Choroid plexus epithelial cell (primary cell): ENCODE measurements around the gene INPP5F.

Source experiments
- DNase-seq: peaks from one replicate; pipeline ENCODE4 v3.0.0-alpha.2; 2010; ENCODE audit warnings: low read depth
- H3K4me3 ChIP-seq: 2 replicates; pipeline ENCODE4 v1.5.1; 2011; ENCODE audit warnings: low read depth, mild to moderate bottlenecking, control low read depth, low read length, moderate library complexity
- TF ChIP-seq, protein P1 (sequence below): conservative IDR thresholded peaks from 2 replicates; pipeline ENCODE4 v1.5.1; 2011; ENCODE audit warnings: low read depth, mild to moderate bottlenecking, control low read depth, inconsistent platforms, low read length, moderate library complexity

The INPP5F gene

DNA sequence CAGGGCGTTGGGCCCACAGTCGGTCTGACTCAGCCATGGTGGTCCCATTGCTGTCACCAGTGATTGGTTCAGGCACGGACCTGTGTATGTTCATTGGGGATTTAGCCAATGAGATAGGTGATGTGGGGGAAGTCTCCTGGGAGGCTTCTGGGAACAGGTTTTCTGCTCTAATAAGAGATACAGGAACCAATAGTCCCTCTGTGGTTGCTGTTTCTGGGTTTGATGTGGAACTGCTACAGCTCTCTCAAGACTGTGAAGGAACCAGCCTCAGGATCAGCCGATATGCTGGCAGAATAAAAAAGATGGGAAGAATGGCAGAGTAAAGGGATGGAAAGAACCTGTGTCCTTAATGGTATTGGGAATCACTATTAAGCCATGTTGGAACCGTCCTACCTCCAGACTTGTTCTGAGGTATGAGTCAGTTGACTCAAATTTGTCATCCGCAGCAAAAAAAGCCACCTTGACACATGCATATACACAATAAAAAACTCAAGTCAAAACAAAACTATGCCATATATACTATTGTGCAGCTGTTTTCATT is 76.2 kb downstream of the INPP5F start:
- DNase-seq = no peak
- TF ChIP-seq, protein P1, sequence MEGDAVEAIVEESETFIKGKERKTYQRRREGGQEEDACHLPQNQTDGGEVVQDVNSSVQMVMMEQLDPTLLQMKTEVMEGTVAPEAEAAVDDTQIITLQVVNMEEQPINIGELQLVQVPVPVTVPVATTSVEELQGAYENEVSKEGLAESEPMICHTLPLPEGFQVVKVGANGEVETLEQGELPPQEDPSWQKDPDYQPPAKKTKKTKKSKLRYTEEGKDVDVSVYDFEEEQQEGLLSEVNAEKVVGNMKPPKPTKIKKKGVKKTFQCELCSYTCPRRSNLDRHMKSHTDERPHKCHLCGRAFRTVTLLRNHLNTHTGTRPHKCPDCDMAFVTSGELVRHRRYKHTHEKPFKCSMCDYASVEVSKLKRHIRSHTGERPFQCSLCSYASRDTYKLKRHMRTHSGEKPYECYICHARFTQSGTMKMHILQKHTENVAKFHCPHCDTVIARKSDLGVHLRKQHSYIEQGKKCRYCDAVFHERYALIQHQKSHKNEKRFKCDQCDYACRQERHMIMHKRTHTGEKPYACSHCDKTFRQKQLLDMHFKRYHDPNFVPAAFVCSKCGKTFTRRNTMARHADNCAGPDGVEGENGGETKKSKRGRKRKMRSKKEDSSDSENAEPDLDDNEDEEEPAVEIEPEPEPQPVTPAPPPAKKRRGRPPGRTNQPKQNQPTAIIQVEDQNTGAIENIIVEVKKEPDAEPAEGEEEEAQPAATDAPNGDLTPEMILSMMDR = no peak
- H3K4me3 ChIP-seq = no peak overlapping the region

DNA sequence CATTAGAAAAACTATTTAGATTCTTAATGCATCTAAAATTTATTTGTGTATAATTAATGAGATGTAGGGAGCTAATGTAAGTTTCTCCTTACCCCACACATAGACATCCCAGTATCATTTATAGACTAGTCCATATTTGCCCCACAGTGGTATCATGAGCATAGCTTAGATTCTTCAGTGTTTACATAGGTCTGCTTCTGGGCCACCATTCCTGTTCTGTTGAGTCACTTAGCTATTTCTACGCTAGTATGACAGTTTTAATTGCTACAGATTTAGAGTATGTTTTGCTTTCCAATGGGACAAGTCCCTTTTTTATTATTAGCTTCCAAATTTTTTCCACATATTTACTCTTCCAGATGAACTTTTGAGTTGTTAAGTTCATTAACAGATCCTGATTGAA is 77.4 kb downstream of the INPP5F start:
- TF ChIP-seq, protein P1 = no peak
- H3K4me3 ChIP-seq = no peak overlapping the region
- DNase-seq = peak; percentile 73

DNA sequence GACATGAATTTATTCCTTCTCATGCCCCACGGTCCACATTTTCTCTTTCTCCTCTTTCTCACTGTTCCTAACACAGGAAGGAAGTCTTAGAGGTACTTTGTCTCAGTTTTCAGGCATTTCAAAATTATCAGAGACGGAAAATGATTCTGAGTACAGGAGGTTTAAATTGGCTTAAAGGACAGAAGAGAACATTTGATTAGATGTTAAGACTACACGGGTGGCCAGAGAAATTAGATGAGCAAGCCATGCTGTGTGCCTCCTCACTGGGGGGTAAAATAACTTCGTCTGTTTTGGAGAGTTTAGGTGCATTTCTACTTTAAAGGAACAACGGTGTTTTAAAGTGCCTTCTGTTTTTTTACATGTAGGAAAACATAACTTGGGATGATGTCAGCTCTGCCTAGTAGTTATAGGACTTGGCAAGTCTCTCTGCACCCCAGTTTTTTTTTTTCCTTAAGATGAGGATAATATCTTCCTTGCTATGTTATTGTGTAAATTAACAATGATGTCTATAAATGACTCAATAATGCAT is 79.9 kb downstream of the INPP5F start:
- no peak overlapping the region for H3K4me3 ChIP-seq
- TF ChIP-seq, protein P1 = no peak
- DNase-seq = peak; percentile 53

DNA sequence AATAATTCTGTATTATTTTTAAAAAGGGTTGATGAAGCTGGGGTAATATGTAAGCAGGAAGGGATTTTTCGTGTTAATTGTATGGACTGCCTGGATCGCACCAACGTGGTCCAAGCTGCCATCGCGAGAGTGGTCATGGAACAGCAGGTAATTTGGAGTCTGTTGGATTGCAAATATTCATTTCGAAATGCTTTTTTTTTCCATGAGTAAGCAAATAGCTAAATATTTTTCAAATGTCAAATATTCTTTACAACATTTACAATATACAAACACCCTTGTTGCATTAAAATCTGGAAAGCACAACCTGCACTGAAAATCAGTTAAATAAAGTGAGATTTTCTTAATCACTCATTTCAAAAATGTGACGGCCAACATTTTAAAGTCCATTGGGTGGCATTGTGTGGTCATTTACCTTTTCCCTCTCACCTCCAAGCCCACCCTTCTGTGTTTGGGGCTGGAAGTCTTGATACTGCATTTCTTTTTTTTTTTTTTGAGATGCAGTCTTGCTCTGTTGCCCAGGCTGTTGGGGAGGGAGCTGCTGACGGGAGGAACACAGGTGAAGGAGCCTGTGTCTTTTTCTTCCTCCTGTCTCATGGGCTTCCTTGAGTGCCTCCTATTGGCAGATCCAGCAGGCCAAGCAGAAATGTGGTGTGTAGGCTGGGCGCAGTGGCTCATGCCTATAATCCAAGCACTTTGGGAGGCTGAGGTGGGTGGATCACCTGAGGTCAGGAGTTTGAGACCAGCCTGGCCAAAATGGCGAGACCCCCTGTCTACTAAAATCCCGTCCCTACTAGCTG is 80.7 kb downstream of the INPP5F start:
- no peak for DNase-seq
- H3K4me3 ChIP-seq = no peak overlapping the region
- TF ChIP-seq, protein P1 = no peak

DNA sequence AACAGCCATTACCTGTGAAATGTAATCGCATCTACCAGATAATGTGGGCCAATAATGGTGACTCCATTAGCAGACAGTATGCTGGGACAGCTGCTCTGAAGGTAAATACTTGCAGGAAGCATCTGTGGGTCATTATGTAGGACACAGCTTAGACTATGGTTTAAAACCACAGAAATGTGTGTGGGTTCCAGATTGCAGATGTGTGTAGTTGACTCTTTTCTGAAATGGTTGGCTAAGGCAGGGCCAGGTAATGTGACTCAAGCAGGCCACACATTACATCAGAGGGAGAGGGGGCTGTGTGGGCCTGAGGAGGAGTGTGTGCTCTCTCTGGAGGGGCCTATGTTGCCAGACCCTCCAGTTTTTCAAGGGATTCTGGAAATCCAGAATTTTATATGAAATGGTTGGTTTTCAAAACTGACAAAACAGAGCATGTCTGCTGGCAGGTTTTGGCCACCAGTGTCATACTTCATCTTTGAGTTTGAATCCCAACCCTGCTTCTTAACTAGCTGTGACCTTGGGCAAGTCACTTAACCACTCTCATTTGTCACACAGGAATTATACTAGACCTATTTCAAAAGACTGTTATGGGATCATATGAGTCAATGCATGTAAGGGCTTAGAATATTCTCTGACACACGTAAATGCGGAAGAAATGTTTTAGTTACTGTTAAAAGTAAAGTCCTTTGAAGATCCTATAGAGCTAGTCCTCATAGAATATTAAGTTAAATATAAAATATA is 82.3 kb downstream of the INPP5F start:
- peak; percentile 89 for DNase-seq
- TF ChIP-seq, protein P1 = no peak
- H3K4me3 ChIP-seq = no peak overlapping the region

DNA sequence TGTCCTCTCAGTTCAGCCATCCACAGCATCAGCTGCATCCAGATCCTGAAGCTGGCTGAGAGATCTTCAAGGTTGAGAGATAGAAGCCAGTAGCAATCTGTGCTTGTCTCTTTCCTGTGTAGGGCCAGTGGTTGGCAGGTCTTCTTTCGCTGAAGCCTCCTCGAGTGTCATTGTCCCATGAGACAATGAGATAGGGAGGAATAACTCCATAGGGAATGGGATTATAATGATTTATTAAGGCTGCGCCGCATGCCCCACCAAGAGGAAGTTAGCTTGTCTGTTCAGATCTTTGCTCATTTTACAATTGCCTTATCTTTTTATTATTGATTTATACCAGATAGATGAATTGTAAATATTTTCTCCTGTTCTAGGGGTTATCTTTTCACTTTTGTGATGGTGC is 85.3 kb downstream of the INPP5F start:
- H3K4me3 ChIP-seq = no peak overlapping the region
- no peak for DNase-seq
- TF ChIP-seq, protein P1 = no peak
